ENCODE measurements around the gene TMCC1.

Gene TMCC1

DNA sequence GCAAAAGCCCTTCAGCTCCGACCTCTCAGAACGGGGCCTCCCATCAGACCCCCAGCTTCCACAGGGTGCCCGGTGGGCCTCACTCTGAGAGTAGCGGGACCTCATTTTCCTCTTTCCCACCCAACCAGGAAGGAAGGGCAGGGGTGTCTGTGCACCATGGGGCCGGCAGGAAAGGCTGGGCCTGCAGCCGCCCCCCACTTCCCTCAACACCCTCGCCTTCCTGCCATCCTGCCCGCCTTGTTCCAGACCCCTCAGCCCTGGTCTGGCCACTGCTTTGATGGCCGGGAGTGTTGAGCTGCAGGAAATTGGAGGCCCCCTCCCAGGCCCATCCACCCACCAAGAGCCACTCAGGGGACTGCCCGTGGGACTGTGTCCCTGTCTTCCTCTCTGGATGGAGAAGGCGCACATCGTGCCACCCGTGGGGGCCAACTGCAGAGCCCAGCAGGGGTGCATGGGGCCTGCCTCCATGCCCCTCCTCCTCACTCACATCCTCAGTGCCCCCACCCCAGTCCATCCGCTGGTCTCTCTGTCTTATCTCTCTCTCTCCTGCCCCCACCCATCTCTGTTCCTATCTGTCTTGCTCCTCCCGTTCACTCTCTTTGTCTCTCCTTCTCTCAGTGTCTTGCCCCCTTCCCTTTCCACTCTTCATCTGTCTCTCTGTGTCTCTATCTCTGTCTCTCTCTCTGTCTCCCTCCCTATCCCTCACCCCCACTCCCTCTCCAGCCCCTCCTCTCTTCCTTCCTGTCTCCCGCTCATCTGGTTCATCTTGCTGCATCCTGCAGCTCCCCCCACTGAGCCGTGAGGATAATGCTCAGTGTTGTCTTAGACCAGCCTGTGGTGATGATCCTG lies 285.2 kb downstream of the TMCC1 start:
- DNase-seq (ENCODE audit: low spot score), result no peak

DNA sequence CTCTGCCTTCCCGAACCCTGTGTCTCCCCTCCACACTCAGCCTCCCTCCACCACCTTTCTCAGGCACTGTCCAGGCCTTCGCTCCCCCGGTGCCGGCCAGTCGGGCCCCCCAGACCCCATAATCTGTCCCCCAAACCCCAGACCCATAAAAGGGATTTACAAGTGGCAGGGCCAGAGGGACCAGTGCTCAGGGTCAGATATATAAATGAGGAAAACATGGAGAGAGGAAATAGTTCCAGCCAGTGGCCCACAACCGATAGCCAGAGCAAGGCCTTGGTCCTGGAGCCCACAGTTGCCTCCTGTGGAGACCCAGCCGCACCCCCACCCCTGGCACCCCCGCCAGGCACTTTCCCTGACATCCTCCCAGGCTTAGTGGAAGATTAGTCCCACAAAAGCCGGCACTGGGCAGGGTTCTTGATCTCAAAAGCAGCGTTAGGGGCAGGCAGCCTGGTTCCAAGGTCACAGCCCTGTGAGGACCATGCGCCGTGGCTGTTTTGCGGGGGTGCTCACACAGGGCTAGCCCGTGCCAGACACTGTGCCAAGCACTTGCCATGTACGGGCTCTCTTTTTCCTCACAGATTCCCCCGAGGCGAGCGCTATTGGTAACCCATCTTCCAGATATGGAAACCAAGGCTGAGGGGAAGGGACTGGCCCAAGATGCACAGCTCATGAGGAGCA lies 286.0 kb downstream of the TMCC1 start:
- DNase-seq (ENCODE audit: low spot score), result no peak

DNA sequence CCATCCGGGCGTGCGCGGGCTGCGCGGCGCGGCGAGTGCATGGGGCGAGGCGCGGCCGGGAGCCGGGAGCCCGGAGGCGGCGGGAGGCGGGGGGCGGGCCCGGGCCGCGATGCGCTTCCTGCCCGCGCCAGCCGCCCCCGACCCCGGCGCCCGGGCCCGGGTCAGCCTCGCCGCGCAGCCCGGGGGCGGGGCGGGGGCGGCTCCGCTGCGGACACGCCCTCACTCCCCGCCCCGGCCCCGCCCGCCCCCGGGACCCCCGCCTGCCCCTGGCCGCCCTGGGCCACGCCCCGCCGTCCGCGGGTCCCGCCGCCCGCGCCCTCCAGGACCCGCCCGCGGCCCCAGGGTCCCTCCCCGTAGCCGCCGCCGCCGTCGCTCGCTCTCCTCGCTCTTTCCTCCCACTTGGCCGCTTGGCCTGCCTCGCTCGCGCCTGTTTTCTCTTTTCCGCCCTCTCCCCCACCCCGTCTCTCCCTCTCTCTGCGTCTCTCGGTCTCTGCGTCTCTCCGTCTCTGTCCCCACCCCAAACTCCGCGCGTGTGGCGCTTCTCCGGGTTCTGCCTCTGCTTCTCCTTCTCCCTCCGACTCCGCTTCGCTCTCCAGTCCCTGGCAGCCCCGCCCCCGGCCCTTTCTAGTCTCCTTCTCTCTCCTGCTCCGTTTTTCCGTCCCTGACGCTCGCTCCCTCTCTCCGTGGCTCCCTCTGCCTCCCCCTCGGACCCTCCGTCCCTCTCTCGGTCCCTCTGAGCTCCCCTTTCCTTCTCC lies 286.7 kb downstream of the TMCC1 start, which contains the start of gene PLXND1:
TSS of gene PLXND1 (minus strand) at position 41 of the 755 bp plus-strand sequence. CDS start at position 4, 37 bp downstream.
- peak; percentile 44 for DNase-seq (ENCODE audit: low spot score)

DNA sequence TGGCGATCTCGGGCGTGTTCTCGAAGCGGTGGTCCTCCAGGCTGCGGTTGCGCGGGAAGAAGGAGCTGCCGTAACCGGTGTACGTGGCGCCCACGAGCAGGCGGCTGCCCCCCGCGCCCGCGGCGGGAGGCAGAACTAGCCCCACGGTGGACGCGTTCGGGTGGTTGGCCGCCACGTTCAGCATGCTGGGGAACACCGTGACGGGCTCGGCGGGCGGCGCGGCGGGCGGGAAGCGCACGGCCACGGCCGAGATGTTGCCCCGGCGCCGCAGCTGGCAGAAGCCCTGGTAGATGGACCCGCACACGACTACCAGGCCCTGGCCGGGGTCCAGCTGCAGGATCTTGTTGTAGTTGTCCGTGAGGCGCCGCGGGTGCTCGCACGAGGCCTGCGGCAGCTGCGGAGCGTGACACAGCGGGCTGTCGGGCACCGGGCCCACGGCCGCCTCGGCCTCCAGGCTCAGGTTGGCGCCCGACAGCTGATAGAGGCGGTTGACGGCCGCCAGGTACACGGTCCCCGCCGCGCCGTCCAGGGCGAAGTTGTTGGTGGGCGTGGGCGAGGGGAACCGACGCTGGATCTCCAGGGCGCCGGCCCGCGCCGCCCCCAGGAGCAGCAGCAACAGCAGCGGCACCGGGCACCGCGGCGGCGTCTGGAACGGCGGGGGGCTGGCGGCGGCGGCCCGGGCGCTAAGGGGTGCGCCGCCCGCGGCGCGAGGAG lies 287.4 kb downstream of the TMCC1 start:
- DNase-seq (ENCODE audit: low spot score), result no peak

DNA sequence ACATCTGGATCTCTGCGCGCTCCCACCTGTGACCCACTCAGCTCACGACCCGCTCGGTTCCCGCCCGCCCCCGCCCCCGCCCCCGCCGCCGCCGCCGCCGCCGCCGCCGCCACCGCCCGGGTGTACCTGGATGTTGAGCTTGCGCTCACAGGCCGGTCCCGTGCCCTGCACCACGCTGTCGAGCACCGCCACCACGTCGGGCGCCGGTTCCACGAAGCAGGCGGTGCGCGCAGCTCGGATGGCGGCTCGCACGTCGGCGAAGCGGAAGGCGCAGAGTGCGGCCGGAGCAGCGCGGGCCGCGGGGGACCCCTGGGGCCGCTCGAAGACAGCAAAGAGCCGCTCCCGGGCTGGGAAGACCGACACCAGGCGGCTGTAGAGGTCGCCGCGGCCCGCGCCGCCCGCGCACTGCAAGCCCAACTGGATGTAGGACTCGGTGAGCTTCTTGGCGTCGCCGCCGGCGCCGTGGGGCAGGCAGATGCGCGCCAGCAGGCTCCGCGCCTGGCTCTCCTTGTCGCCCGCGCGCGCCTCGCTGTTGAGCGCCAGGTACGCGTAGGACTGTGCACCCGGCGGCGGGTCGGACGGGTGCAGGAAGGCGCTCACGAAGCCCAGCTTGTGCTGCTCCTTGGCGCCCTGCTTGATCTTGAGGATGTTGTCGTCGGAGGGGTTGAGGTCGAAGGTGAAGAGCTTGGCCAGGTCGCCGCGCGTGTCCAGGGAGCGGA lies 288.1 kb downstream of the TMCC1 start:
- peak; percentile 35 for DNase-seq (ENCODE audit: low spot score)

DNA sequence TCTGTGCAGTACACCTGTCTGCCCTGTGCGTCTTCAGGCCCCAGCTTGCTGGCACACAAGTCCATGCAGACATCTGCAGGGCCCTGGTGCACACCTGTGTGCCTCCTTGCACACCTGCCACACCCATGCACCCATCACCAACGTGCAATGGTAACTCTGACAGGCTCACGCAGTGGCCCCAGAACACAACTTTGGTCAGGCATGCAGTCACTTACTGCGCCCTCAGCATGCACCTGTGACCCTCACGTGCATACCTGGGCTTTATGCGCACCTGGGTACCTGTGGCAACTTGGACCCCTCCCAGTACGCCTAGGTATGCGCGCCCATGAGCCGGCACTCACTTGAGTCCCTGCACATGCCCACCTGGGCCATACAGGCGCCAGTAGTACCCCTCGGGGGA lies 288.7 kb downstream of the TMCC1 start:
- no peak for DNase-seq (ENCODE audit: low spot score)

DNA sequence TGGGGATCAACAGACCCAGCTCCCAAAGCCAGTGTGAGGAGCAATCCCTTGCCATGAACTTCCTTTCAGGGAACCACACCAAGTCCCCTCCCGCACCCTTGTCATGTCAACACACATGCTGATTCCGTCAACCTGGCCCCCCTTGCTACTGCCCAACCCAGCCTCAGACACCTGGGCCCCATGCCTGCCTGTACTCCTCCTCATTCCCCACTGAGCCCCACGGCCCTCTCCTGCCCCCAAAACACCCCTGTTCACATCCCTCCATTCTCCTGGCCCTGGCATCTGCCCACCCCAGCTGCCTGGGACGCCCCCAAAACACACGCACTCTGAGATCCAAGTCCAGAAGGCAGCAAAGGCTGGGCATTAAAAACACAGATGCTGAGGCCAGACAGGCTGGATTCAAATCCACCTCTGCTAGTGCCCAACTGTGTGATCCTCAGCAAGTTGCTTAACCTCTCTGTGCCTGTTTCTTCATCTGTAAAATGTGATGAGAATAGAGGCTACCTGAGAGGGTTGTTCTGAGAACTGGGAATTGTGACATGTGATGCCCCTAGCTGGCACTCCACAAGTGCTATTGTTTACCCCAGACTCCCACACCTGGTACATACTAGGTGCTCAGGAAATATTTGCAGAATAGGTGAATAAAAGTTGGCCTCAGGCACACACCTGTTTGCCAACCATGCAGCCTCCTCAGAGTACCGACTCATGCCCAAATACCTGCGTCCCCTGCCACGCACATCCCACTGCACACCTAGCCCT lies 289.3 kb downstream of the TMCC1 start:
- no peak for DNase-seq (ENCODE audit: low spot score)

DNA sequence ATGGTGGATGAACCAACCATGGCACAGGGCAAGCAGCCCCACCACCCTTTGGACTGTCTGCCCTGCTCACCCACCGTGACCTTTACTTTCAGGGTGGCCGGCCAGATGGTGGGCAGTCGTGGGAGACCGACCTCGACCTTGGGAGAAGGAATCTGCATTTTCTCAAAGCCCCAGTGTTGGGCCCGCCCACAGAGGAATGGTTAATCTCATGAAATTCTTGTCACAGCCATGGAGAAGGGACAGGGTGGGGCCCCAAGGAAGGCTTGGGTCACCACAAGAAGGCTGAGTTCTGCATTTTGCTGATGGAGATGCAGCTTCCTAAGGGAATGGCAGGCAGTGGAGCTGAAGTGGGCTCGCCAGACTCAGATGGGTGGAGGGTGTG lies 290.0 kb downstream of the TMCC1 start:
- no peak for DNase-seq (ENCODE audit: low spot score)

DNA sequence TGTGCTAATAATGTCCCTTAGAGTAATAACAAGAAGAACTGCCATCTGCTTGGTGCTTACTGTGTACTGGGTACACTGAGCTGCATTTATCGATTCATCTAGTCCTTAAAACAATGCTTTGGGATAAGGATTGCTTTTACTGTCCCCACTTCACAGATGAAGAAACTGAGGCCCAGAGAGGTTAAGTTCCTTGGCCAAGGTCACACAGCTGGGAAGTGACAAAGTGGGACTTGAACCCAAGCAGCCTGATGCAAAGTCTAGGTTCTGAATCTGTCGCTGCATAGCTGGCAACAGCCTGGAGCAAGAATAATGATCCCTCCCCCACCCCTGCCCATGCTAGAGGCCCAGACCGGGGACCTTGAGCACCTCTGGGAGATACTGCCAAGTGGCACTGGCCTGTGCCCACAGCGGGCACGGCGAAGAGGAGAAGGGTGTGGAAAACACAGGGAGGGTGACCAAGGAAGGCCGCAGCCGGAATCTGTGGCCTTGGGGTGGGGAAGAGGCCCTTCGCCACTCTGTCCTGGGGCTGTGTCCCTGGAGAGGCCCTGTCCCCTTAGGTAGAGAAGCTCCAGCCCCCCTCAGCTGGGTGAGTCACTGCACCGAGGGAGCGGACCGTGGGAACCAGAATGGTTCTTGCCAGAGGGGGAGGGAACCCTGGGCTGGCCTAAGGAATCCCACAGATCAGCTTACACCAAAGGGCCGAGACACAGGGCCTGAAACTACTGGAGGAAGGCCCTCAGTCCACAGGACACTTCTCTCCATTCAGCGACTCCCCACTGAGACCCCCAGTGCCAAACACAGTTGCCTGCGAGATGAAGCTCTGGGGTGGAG lies 290.6 kb downstream of the TMCC1 start:
- no peak for DNase-seq (ENCODE audit: low spot score)

DNA sequence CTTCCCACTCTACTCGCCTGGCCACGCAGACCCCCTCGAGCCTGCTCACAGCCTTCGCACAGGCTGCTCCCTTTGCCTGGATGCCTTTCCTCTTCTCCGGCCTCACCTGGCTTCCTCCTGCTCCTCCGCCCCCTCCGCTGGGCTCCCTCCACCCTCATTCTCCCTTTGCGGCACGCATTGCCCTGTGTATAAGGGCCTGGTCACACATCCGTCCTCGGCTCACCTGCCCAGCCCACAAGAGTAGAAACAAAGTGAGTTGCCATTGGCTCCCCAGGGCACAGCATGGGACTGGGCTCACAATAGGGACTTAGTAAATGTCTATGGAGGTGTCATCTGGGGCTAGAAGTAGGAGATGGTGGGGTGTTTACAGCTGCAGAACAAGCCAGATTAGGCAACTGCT lies 291.2 kb downstream of the TMCC1 start:
- no peak for DNase-seq (ENCODE audit: low spot score)

DNA sequence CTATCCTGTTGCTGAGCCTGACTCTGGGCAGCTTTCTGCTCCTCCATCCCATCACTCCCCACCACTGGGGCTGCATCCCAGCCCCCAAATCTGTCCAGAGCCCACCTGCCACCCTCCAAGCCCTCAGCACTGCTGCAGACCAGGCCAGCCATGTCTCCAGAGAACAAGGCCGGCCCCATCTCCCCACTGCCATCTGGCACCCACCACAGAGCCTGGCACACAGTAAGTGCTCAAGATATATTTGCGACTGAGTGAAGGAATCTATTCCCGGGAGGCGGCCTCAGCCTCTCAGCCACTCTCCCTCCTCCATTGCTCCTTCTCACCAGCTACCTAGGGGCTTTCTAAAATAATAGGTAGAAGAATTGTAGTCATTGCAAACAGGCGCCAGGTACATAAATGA lies 291.8 kb downstream of the TMCC1 start:
- no peak for DNase-seq (ENCODE audit: low spot score)

DNA sequence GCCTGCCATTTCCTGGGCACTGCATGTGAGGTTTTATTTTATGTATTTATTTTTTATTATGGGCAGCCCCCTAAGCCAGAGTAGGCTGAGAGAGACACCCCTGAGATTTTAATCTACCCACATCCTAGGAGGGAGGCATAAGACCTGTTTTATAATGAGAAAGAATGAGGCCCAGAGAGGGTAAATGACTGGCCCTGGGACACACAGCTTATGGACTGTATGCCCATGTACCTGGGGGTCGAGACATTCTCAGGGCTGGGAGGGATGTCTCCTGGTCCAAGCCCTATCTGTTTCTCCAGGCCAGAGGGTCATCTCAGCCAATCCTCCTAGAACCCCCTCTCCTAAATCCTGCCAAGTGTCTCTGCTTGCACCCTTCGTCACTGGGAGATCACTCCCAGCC lies 293.2 kb downstream of the TMCC1 start:
- DNase-seq (ENCODE audit: low spot score), result no peak

DNA sequence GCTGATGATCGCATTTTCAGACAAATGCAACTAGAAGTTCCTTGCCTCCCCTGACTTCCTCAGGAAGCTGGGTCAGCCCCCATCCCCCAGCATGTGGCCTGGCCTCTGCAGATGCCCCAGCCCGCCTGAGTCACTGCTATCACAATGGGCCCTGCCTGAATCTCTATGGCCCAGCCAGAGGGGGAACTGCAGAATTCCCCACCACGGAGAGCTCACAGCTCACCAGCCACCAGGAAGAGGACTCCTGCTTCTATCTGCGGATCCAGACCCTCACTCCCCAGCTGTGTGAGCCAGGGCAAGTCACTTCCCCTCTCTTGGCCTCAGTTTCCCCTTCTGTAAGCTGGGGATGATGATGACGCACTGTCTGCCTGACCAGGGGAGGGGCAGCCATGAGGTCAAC lies 293.9 kb downstream of the TMCC1 start:
- no peak for DNase-seq (ENCODE audit: low spot score)

DNA sequence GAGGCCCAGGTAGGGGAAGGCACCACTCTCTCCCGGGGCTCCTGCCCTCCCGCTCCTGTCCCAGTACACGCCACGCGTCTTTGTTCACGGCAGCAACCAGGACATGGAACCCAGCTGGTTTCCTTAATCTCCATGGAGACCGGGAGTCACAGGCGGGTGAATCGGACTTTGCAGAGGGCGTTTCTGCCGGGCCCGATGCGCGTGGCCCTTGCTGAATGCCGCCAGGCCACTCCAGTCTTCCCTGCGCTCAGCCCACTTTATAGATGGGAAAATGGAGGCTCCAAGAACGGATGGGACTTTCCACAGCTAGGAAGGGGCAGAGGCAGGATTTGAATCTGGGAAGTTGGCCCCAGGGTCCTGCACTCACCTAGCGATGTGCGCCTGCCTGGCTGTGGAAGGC lies 294.4 kb downstream of the TMCC1 start:
- no peak for DNase-seq (ENCODE audit: low spot score)

DNA sequence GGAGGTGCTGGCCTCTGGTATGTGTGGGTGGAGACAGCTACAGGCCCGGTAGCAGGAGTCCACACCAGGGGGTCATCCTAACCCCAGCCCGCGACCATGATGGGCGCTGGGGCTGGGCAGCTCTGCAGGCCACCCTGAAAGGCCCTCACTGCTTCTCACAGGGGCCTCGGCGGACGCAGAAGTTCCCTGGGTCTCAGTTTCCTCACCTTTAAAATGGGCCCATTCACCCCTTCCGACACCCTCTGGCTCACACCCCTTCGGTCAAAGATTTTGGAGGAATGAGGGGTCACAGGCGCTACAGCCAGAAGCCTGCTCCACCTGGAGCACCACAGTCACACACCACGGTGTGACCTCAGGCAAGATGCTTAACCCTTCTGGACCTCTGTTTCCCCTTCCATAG lies 295.0 kb downstream of the TMCC1 start:
- no peak for DNase-seq (ENCODE audit: low spot score)

DNA sequence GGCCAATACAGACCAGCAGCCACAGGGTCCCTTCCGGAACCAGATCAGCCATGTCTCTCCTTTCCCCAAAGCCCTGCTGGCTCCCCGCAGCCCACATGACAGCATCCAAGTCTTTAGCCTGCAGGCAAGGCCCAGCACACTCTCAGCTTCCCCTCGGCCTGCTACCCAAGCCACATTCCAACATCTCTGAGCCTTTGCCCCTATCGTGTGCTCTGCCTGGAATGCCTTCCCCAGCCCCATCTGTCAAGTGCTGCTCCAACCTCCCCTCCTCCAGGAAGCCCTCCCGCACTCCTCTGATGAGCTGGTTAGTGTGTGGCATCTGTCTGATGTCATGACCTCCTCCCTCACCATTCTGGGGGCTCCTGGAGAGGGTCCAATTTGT lies 295.5 kb downstream of the TMCC1 start:
- no peak for DNase-seq (ENCODE audit: low spot score)
